Measurements from ENCODE around the gene MBP.

- TF ChIP-seq, protein P1, sequence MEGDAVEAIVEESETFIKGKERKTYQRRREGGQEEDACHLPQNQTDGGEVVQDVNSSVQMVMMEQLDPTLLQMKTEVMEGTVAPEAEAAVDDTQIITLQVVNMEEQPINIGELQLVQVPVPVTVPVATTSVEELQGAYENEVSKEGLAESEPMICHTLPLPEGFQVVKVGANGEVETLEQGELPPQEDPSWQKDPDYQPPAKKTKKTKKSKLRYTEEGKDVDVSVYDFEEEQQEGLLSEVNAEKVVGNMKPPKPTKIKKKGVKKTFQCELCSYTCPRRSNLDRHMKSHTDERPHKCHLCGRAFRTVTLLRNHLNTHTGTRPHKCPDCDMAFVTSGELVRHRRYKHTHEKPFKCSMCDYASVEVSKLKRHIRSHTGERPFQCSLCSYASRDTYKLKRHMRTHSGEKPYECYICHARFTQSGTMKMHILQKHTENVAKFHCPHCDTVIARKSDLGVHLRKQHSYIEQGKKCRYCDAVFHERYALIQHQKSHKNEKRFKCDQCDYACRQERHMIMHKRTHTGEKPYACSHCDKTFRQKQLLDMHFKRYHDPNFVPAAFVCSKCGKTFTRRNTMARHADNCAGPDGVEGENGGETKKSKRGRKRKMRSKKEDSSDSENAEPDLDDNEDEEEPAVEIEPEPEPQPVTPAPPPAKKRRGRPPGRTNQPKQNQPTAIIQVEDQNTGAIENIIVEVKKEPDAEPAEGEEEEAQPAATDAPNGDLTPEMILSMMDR (IDR thresholded peaks at IDR 0.05 in 8 of 11, conservative IDR thresholded peaks at IDR 0.05 in 3 of 11), result no peak
- TF ChIP-seq POLR2A (IDR thresholded peaks at IDR 0.05), result no peak
These were observed 51.2 kb downstream of the MBP start for GRCh38 chr18:77081390-77081778.

Data from spleen (tissue), 7 donors.